Endodermal cell (in vitro differentiated cells): Measurements from ENCODE around the gene COX15. TPM values are rescaled to one million over a fixed set of nuclear protein-coding genes. Genes with fewer than 3 reads are reported as not detected.

Experiments
- DNase-seq: peaks from one replicate; pipeline ENCODE4 v3.0.0-alpha.2; 2017
- H3K27ac ChIP-seq: 2 replicates; pipeline ENCODE4 v1.5.1; 2013; ENCODE audit warnings: mild to moderate bottlenecking, low read depth, low read length, moderate library complexity
- H3K27me3 ChIP-seq: 2 replicates; pipeline ENCODE4 v1.6.1; 2013; ENCODE audit warnings: mild to moderate bottlenecking, low read length, moderate library complexity; ENCODE audit not compliant: insufficient read depth, control insufficient read depth, poor library complexity, severe bottlenecking
- H3K36me3 ChIP-seq: 2 replicates; pipeline ENCODE4 v1.7.0; 2013; ENCODE audit warnings: mild to moderate bottlenecking, low read length, moderate library complexity; ENCODE audit not compliant: control insufficient read depth, insufficient read depth
- H3K4me1 ChIP-seq: one replicate; pipeline ENCODE4 v1.7.0; 2013; ENCODE audit warnings: low read length; ENCODE audit not compliant: control insufficient read depth, insufficient read depth
- H3K4me3 ChIP-seq: 2 replicates; pipeline ENCODE4 v1.5.1; 2013; ENCODE audit warnings: mild to moderate bottlenecking, low read length, moderate library complexity
- H3K9ac ChIP-seq: 2 replicates; pipeline ENCODE4 v1.6.1; 2013; ENCODE audit warnings: mild to moderate bottlenecking, low read length, moderate library complexity; ENCODE audit not compliant: poor library complexity, severe bottlenecking; ENCODE audit errors: extremely low read depth
- H3K9me3 ChIP-seq: 2 replicates; pipeline ENCODE4 v1.6.1; 2013; ENCODE audit warnings: mild to moderate bottlenecking, low read length, moderate library complexity; ENCODE audit not compliant: control insufficient read depth
- H3K27ac Mint-ChIP-seq: 2 replicates; pipeline ENCODE4 v1.8.0; 2020; ENCODE audit warnings: mixed read lengths
- H3K27me3 Mint-ChIP-seq: 2 replicates; pipeline ENCODE4 v1.8.0; 2021; ENCODE audit warnings: mild to moderate bottlenecking, mixed read lengths; ENCODE audit not compliant: insufficient read depth
- H3K36me3 Mint-ChIP-seq: 2 replicates; pipeline ENCODE4 v1.8.0; 2020; ENCODE audit warnings: low read depth, mixed read lengths
- H3K4me1 Mint-ChIP-seq: 2 replicates; pipeline ENCODE4 v1.8.0; 2020; ENCODE audit warnings: mixed read lengths
- H3K4me3 Mint-ChIP-seq: 2 replicates; pipeline ENCODE4 v1.8.0; 2020; ENCODE audit warnings: mild to moderate bottlenecking, moderate library complexity, mixed read lengths
- H3K9me3 Mint-ChIP-seq: 2 replicates; pipeline ENCODE4 v1.8.0; 2020; ENCODE audit warnings: mild to moderate bottlenecking, mixed read lengths
- CTCF ChIP-seq: fragments of 200-600 bp; sonication (generic); conservative IDR thresholded peaks from 2 replicates; pipeline ENCODE4 v1.5.0; 2021; ENCODE audit warnings: antibody characterized with exemption, mild to moderate bottlenecking
- WGBS, 2 experiments: methylation state at CpG; one replicate each; pipeline versions ENCODE4 v1.1.5 to v1.1.7; 2013; ENCODE audit warnings: missing lambda C conversion rate in 2 of 2, mixed read lengths in 1 of 2; ENCODE audit not compliant: insufficient coverage in 1 of 2, insufficient read length in 1 of 2; 5-methylcytosine and 5-hydroxymethylcytosine counted together
- total RNA-seq, 2 donors: library from RNA; stranded (reverse); fragmentation: NEBNext Ultra II Directional in 1 of 2; extraction: Animal tissue kit (Norgen Biotek cat#: 25700) in 1 of 2; gene quantifications; 2 replicates in 1 of 2; 3 replicates in 1 of 2; pipeline ENCODE4 v1.2.1, GENCODE V29; 2021

The COX15 gene
- total RNA-seq, 2 donors from 2014 or later: 39.0 to 42.6 TPM

GRCh38 chr10:99760321-99760720 is 28.4 kb upstream of the COX15 start:
- peak overlapping the region; percentile 56 for H3K27ac Mint-ChIP-seq
- Histone ChIP-seq H3K27me3 (no peaks in the 10 kb centered on the region), H3K4me1 (peaks cover 4% of the 10 kb centered on the region), H3K9ac (no peak overlapping the region), H3K9me3 (peaks cover 37% of the 10 kb centered on the region), H3K4me3 (peak overlapping the region; percentile 57), H3K27ac (peak overlapping the region; percentile 19), H3K36me3 (peaks cover 44% of the 10 kb centered on the region)
- H3K4me3 Mint-ChIP-seq: no peak overlapping the region
- no peaks in the 10 kb centered on the region for H3K27me3 Mint-ChIP-seq
- no peak for DNase-seq
- H3K9me3 Mint-ChIP-seq: peaks cover 8% of the 10 kb centered on the region
- TF ChIP-seq CTCF: no peak
- peaks cover 54% of the 10 kb centered on the region for H3K36me3 Mint-ChIP-seq
- WGBS, 2 experiments: 87 to 100% methylated on average over 1 of the region's 1 CpG
- peaks cover 5% of the 10 kb centered on the region for H3K4me1 Mint-ChIP-seq

- Histone ChIP-seq H3K9ac (no peak overlapping the region), H3K4me3 (no peak overlapping the region), H3K27ac (no peak overlapping the region), H3K4me1 (peaks cover 4% of the 10 kb centered on the region), H3K36me3 (peaks cover 62% of the 10 kb centered on the region), H3K9me3 (peaks cover 32% of the 10 kb centered on the region), H3K27me3 (no peaks in the 10 kb centered on the region)
- no peak for DNase-seq
- no peak for TF ChIP-seq CTCF
- H3K27ac Mint-ChIP-seq: no peak overlapping the region
- H3K27me3 Mint-ChIP-seq: no peaks in the 10 kb centered on the region
- WGBS, 2 experiments: 86 to 96% methylated on average over 2 of the region's 2 CpGs
- H3K36me3 Mint-ChIP-seq: peaks cover 69% of the 10 kb centered on the region
- H3K4me1 Mint-ChIP-seq: peaks cover 5% of the 10 kb centered on the region
- peaks cover 8% of the 10 kb centered on the region for H3K9me3 Mint-ChIP-seq
- no peak overlapping the region for H3K4me3 Mint-ChIP-seq
Observed at GRCh38 chr10:99758211-99758891, 26.4 kb upstream of the COX15 start.

- peaks cover 5% of the 10 kb centered on the region for H3K4me1 Mint-ChIP-seq
- no peak overlapping the region for H3K27ac Mint-ChIP-seq
- Histone ChIP-seq H3K9me3 (peaks cover 28% of the 10 kb centered on the region), H3K36me3 (peaks cover 80% of the 10 kb centered on the region), H3K27ac (no peak overlapping the region), H3K4me1 (peaks cover 4% of the 10 kb centered on the region), H3K9ac (no peak overlapping the region), H3K4me3 (no peak overlapping the region), H3K27me3 (no peaks in the 10 kb centered on the region)
- H3K27me3 Mint-ChIP-seq: no peaks in the 10 kb centered on the region
- H3K36me3 Mint-ChIP-seq: peaks cover 78% of the 10 kb centered on the region
- WGBS, 2 experiments: 86 to 100% methylated on average over 1 of the region's 1 CpG
- peaks cover 8% of the 10 kb centered on the region for H3K9me3 Mint-ChIP-seq
- H3K4me3 Mint-ChIP-seq: no peak overlapping the region
- DNase-seq: no peak
- no peak for TF ChIP-seq CTCF
Observed at GRCh38 chr10:99756159-99756558, 24.2 kb upstream of the COX15 start.
